K562 (cell line): ENCODE measurements around the gene RAB3C. TPM values are rescaled to one million over a fixed set of nuclear protein-coding genes. Genes with fewer than 3 reads are reported as not detected.

Source experiments
- ATAC-seq: fragments of 200-7000 bp; cut with Tn5 transposase; 3 replicates; pipeline ENCODE4 v1.9.1; 2020; ENCODE audit warnings: moderate library complexity
- BruUV-seq: library from RNA; stranded (reverse); fragments of 400-500 nt; replicated peaks from 2 replicates; lab custom pipeline; 2021; lab: Mats Ljungman, UMichigan
- CTCF ChIA-PET: fragments of 300-600 bp; formaldehyde crosslinking; extraction: SDS; loops from one replicate; lab custom pipeline; 2021; ENCODE audit warnings: low intra/inter-chr PET ratio; lab: Yijun Ruan, JAX
- POLR2A ChIA-PET: fragments of 300-600, 350-650 bp; sonication (Branson Sonifier 250); formaldehyde crosslinking; extraction: SDS; loops from one replicate; lab custom pipeline; 2021; ENCODE audit warnings: antibody characterized with exemption, inconsistent platforms; lab: Yijun Ruan, JAX
- DNase-seq, 4 experiments: peaks; one replicate each; pipeline versions ENCODE4 v3.0.0 to v3.0.0-alpha.2; 2011 to 2018; ENCODE audit warnings: low spot score in 3 of 4, mixed read lengths in 3 of 4; ENCODE audit errors: extremely low read depth in 1 of 4
- FAIRE-seq: peaks from 2 replicates; lab custom pipeline; 2011; peaks lifted over from hg19 to GRCh38; lab: Jason Lieb, UNC
- H2AFZ ChIP-seq: 2 replicates; pipeline ENCODE4 v1.6.0; 2011; ENCODE audit warnings: low read depth, low read length, control low read depth, inconsistent platforms
- H3K27ac ChIP-seq: fragments of 200-600 bp; 3 replicates; pipeline ENCODE4 v1.8.0; 2011; ENCODE audit warnings: low read depth, mild to moderate bottlenecking, control low read depth, inconsistent platforms, low read length, moderate library complexity, mixed read lengths; ENCODE audit errors: extremely low read depth
- H3K27me3 ChIP-seq, 2 experiments: fragments of 300-600 bp in 1 of 2; 2 replicates in 1 of 2; 3 replicates in 1 of 2; pipeline versions ENCODE4 v1.6.0 to v1.8.0; 2011; ENCODE audit warnings: inconsistent platforms in 2 of 2, low read length in 2 of 2, mild to moderate bottlenecking in 1 of 2, mixed read lengths in 1 of 2, moderate library complexity in 1 of 2; ENCODE audit not compliant: control insufficient read depth in 2 of 2, insufficient read depth in 2 of 2
- H3K36me3 ChIP-seq: fragments of 300-600 bp; 3 replicates; pipeline ENCODE4 v1.8.0; 2011; ENCODE audit warnings: mild to moderate bottlenecking, low read length, inconsistent platforms; ENCODE audit not compliant: control insufficient read depth, insufficient read depth
- H3K4me1 ChIP-seq, 2 experiments: fragments of 200-600 bp in 1 of 2; replicated peaks in 1 of 2; 2 replicates in 1 of 2; 3 replicates in 1 of 2; pipeline versions ENCODE4 v1.5.1 to v1.8.0; 2011; ENCODE audit warnings: inconsistent platforms in 2 of 2, low read length in 2 of 2, mild to moderate bottlenecking in 1 of 2, mixed read lengths in 1 of 2, moderate library complexity in 1 of 2; ENCODE audit not compliant: control insufficient read depth in 2 of 2, insufficient read depth in 2 of 2
- H3K4me2 ChIP-seq: 2 replicates; pipeline ENCODE4 v1.6.1; 2011; ENCODE audit warnings: low read length, control low read depth, inconsistent platforms, mixed read lengths; ENCODE audit not compliant: insufficient read depth
- H3K4me3 ChIP-seq: fragments of 200-600 bp; sonication (generic), shearing (Covaris generic); 2 replicates; pipeline ENCODE4 v1.5.1; 2016; ENCODE audit warnings: control low read depth, inconsistent platforms
- H3K79me2 ChIP-seq: fragments of 200-600 bp; 3 replicates; pipeline ENCODE4 v1.8.0; 2011; ENCODE audit warnings: low read length, inconsistent platforms; ENCODE audit not compliant: control insufficient read depth, insufficient read depth
- H3K9ac ChIP-seq, 2 experiments: 2 replicates each; pipeline versions ENCODE4 v1.6.0 to v1.6.1; 2011; ENCODE audit warnings: low read depth in 2 of 2, low read length in 2 of 2, control low read depth in 1 of 2, inconsistent platforms in 1 of 2, mild to moderate bottlenecking in 1 of 2, mixed read lengths in 1 of 2; ENCODE audit not compliant: insufficient read depth in 1 of 2
- H3K9me1 ChIP-seq: one replicate; pipeline ENCODE4 v1.6.0; 2011; ENCODE audit warnings: inconsistent platforms, mild to moderate bottlenecking, low read length, moderate library complexity; ENCODE audit not compliant: control insufficient read depth, insufficient read depth
- H3K9me3 ChIP-seq: replicated peaks from 2 replicates; pipeline ENCODE4 v1.5.1; 2011; ENCODE audit warnings: low read depth, low read length, inconsistent platforms; ENCODE audit not compliant: control insufficient read depth, insufficient read depth
- H4K20me1 ChIP-seq: replicated peaks from 2 replicates; pipeline ENCODE4 v1.6.1; 2011; ENCODE audit warnings: low read length, inconsistent platforms, mixed read lengths; ENCODE audit not compliant: control insufficient read depth, insufficient read depth
- ARHGAP35 ChIP-seq: fragments of 450-650 bp; IDR thresholded peaks from 2 replicates; pipeline ENCODE4 v1.6.1; 2018; ENCODE audit not compliant: partially characterized antibody
- ETS2 ChIP-seq: IDR thresholded peaks from 2 replicates; pipeline ENCODE4 v1.6.1; 2016; ENCODE audit warnings: borderline replicate concordance, missing genetic modification characterization, mild to moderate bottlenecking, moderate library complexity, missing compliant biosample characterization; ENCODE audit not compliant: poor library complexity, severe bottlenecking
- HDAC3 ChIP-seq: fragments of 450-650 bp; IDR thresholded peaks from 2 replicates; pipeline ENCODE4 v1.6.1; 2018; ENCODE audit warnings: borderline replicate concordance, mild to moderate bottlenecking, moderate library complexity; ENCODE audit not compliant: partially characterized antibody
- HMG20B ChIP-seq: fragments of 250-450 bp; sonication (Bioruptor Pico); IDR thresholded peaks from 2 replicates; pipeline ENCODE4 v1.5.0; 2021; ENCODE audit warnings: mild to moderate bottlenecking
- ILF3 ChIP-seq: fragments of 450-650 bp; IDR thresholded peaks from 2 replicates; pipeline ENCODE4 v1.6.1; 2018; ENCODE audit warnings: antibody characterized with exemption, mild to moderate bottlenecking, moderate library complexity, borderline replicate concordance
- NCOA1 ChIP-seq: fragments of 450-650 bp; IDR thresholded peaks from 2 replicates; pipeline ENCODE4 v1.6.1; 2016; ENCODE audit warnings: low read depth
- RBFOX2 ChIP-seq: fragments of 200-400 bp; formaldehyde crosslinking; IDR thresholded peaks from 2 replicates; pipeline ENCODE4 v1.6.1; 2017; ENCODE audit warnings: low read depth, mild to moderate bottlenecking, low read length, moderate library complexity
- ZBTB49 ChIP-seq: sonication (generic); formaldehyde crosslinking; IDR thresholded peaks from 2 replicates; pipeline ENCODE4 v1.8.0; 2022; ENCODE audit warnings: missing genetic modification reagents, mild to moderate bottlenecking, borderline replicate concordance
- ZBTB5 ChIP-seq: fragments of 450-650 bp; IDR thresholded peaks from 2 replicates; pipeline ENCODE4 v1.6.1; 2017; ENCODE audit warnings: antibody characterized with exemption
- ZFPM2 ChIP-seq: fragments of 250-450 bp; sonication (Bioruptor Pico); IDR thresholded peaks from 2 replicates; pipeline ENCODE4 v1.5.1; 2022; ENCODE audit warnings: mild to moderate bottlenecking
- WGBS: fragments of 100-300 bp; shearing (Covaris generic); methylation state at CpG from one replicate; pipeline ENCODE4 v1.1.6; 2016; ENCODE audit warnings: low coverage, mixed read lengths; ENCODE audit not compliant: insufficient coverage; ENCODE audit errors: missing lambda C conversion rate; 5-methylcytosine and 5-hydroxymethylcytosine counted together
- in situ Hi-C: fragments of 300-500 bp; cut with MboI; formaldehyde crosslinking; loops from 4 replicates; pipeline ENCODE4 v1.15.0; 2018; ENCODE audit warnings: inconsistent platforms, mixed read lengths
- intact Hi-C: fragments of 100-400 bp; cut with micrococcal nuclease; formaldehyde crosslinking; loops from 2 replicates; pipeline ENCODE4 v1.14.2; 2022
- polyA plus RNA-seq, 8 experiments: library from polyadenylated mRNA; depleted of rRNA in 4 of 8; stranded (reverse) in 5 of 8; unstranded in 3 of 8; fragments of >200 nt; fragmentation: Nextera tagmentation in 2 of 8; fragmentation: Illumina TruSeq in 1 of 8; extraction: Ambion mirVana in 2 of 8; extraction: Trizol in 1 of 8; gene quantifications; 2 replicates each; pipeline versions ENCODE4 v1.2.1 to v1.2.3, GENCODE V29; 2011 to 2014; ENCODE audit warnings: inconsistent platforms in 1 of 8, missing spikeins in 1 of 8
- total RNA-seq, 7 experiments: library from RNA; depleted of rRNA in 6 of 7; stranded (reverse); fragments of >200 nt in 6 of 7; fragmentation: Illumina TruSeq in 2 of 7; extraction: Trizol in 2 of 7; gene quantifications; 2 replicates each; pipeline versions ENCODE4 v1.2.1 to v1.2.3, GENCODE V29; 2011 to 2021; ENCODE audit warnings: low replicate concordance in 1 of 7

The RAB3C gene
- total and polyA plus RNA-seq, 9 of the 15 experiments (the other 6 are each of a cell fraction or from before 2014, with no cell fraction given) = not detected

GRCh38 chr5:58674070-58674469 is 91.2 kb downstream of the RAB3C start:
- in situ Hi-C loops = no loop called here

More at GRCh38 chr5:58674070-58674469, 91.2 kb downstream of the RAB3C start:
- ChIA-PET POLR2A (no interaction called here), CTCF (no interaction called here)
- Histone ChIP-seq H4K20me1 (no peaks in the 10 kb centered on the region), H2AFZ (no peak overlapping the region), H3K4me3 (no peak overlapping the region), H3K4me1 (no peaks in the 10 kb centered on the region), H3K79me2 (no peaks in the 10 kb centered on the region), H3K36me3 (no peaks in the 10 kb centered on the region), H3K27ac (no peak overlapping the region), H3K4me2 (no peak overlapping the region), H3K9me3 (no peaks in the 10 kb centered on the region; the same call in 1 of the 2 replicates), H3K27me3 (no peaks in the 10 kb centered on the region), H3K9ac (no peak overlapping the region), H3K9me1 (no peaks in the 10 kb centered on the region)
- no peak for TF ChIP-seq ARHGAP35
- no peak for TF ChIP-seq ZBTB5
- TF ChIP-seq ILF3 = no peak
- TF ChIP-seq RBFOX2 = no peak
- TF ChIP-seq HMG20B = no peak
- no peak for TF ChIP-seq NCOA1
- TF ChIP-seq ETS2 (tag) = no peak
- no peak for TF ChIP-seq ZFPM2 (CRISPR knock-in tag)
- no peak for TF ChIP-seq HDAC3
- no peak for TF ChIP-seq ZBTB49 (CRISPR knock-in tag)
- FAIRE-seq (no peak), ATAC-seq (no peak), DNase-seq (no peak)
- 0% methylated on average over 2 of the region's 2 CpGs for WGBS
- intact Hi-C loops = no loop called here
- BruUV-seq = no TSS peak
